CD14-positive monocyte (primary cell): Measurements from ENCODE around the gene SCAF4. TPM values are rescaled to one million over a fixed set of nuclear protein-coding genes. Genes with fewer than 3 reads are reported as not detected.
A peak's percentile ranks its signal among the peaks of the same experiment; 100 is the strongest.

Experiments
- DNase-seq, 3 donors: peaks; one replicate each; pipeline ENCODE4 v3.0.0-alpha.2; 2011 to 2022
- H2AFZ ChIP-seq: 2 replicates; pipeline ENCODE4 v1.6.0; 2012; ENCODE audit warnings: mild to moderate bottlenecking, low read depth, low read length, inconsistent platforms; ENCODE audit not compliant: insufficient read depth, poor library complexity, severe bottlenecking
- H3K27ac ChIP-seq, 2 donors: 1 replicate in 1 of 2; 2 replicates in 1 of 2; pipeline ENCODE4 v1.5.1; 2012 to 2013; ENCODE audit warnings: low read length in 2 of 2, control low read depth in 1 of 2, inconsistent platforms in 1 of 2, low read depth in 1 of 2, mild to moderate bottlenecking in 1 of 2
- H3K27me3 ChIP-seq, 2 donors: one replicate each; pipeline versions ENCODE4 v1.6.0 to v1.6.1; 2011 to 2013; ENCODE audit warnings: low read length in 2 of 2; ENCODE audit not compliant: control insufficient read depth in 2 of 2, insufficient read depth in 2 of 2
- H3K36me3 ChIP-seq, 2 donors: replicated peaks in 1 of 2; 1 replicate in 1 of 2; 2 replicates in 1 of 2; pipeline versions ENCODE4 v1.5.1 to v1.6.1; 2012 to 2013; ENCODE audit warnings: low read length in 2 of 2, control low read depth in 1 of 2, inconsistent platforms in 1 of 2, mild to moderate bottlenecking in 1 of 2; ENCODE audit not compliant: insufficient read depth in 2 of 2, control insufficient read depth in 1 of 2
- H3K4me1 ChIP-seq, 2 donors: 1 replicate in 1 of 2; 2 replicates in 1 of 2; pipeline versions ENCODE4 v1.5.1 to v1.6.1; 2012 to 2013; ENCODE audit warnings: low read length in 2 of 2, control low read depth in 1 of 2, inconsistent platforms in 1 of 2, mild to moderate bottlenecking in 1 of 2, moderate library complexity in 1 of 2; ENCODE audit not compliant: insufficient read depth in 2 of 2, control insufficient read depth in 1 of 2
- H3K4me2 ChIP-seq: replicated peaks from 2 replicates; pipeline ENCODE3; 2012; ENCODE audit warnings: low read length, moderate library complexity, mild to moderate bottlenecking; ENCODE audit not compliant: poor library complexity, severe bottlenecking; ENCODE audit errors: extremely low read depth
- H3K4me3 ChIP-seq, 3 experiments: fragments of 200-600 bp in 1 of 3; sonication (generic) in 1 of 3; replicated peaks in 1 of 3; 1 replicate in 2 of 3; 2 replicates in 1 of 3; pipeline ENCODE4 v1.5.1; 2011 to 2013; ENCODE audit warnings: low read length in 3 of 3, mild to moderate bottlenecking in 3 of 3, control low read depth in 2 of 3, low read depth in 2 of 3, inconsistent platforms in 1 of 3, moderate library complexity in 1 of 3
- H3K79me2 ChIP-seq: 2 replicates; pipeline ENCODE4 v1.6.0; 2012; ENCODE audit warnings: mild to moderate bottlenecking, control low read depth, inconsistent platforms, low read length, moderate library complexity; ENCODE audit not compliant: insufficient read depth
- H3K9ac ChIP-seq: 2 replicates; pipeline ENCODE4 v1.6.0; 2017; ENCODE audit warnings: low read length, mild to moderate bottlenecking; ENCODE audit not compliant: insufficient read depth, poor library complexity, severe bottlenecking
- H3K9me3 ChIP-seq, 2 donors: replicated peaks in 1 of 2; 1 replicate in 1 of 2; 2 replicates in 1 of 2; pipeline versions ENCODE4 v1.5.1 to v1.6.1; 2012 to 2013; ENCODE audit warnings: low read length in 2 of 2, control low read depth in 1 of 2; ENCODE audit not compliant: control insufficient read depth in 1 of 2, insufficient read depth in 1 of 2
- H4K20me1 ChIP-seq: 2 replicates; pipeline ENCODE4 v1.6.0; 2012; ENCODE audit warnings: mild to moderate bottlenecking, low read length, control low read depth, moderate library complexity; ENCODE audit not compliant: insufficient read depth
- H3K27ac Mint-ChIP-seq, 7 donors: one replicate each; pipeline ENCODE4 v1.8.0; 2020; ENCODE audit warnings: mild to moderate bottlenecking in 7 of 7, mixed read lengths in 7 of 7, moderate library complexity in 6 of 7, inconsistent platforms in 2 of 7
- H3K27me3 Mint-ChIP-seq, 3 donors: one replicate each; pipeline ENCODE4 v1.8.0; 2021 to 2022; ENCODE audit warnings: low read depth in 3 of 3, mild to moderate bottlenecking in 3 of 3, mixed read lengths in 3 of 3, moderate library complexity in 3 of 3, inconsistent platforms in 1 of 3
- H3K36me3 Mint-ChIP-seq, 2 donors: one replicate each; pipeline ENCODE4 v1.8.0; 2020; ENCODE audit warnings: mixed read lengths in 2 of 2, inconsistent platforms in 1 of 2, mild to moderate bottlenecking in 1 of 2
- H3K4me1 Mint-ChIP-seq: one replicate; pipeline ENCODE4 v1.8.0; 2020; ENCODE audit warnings: mild to moderate bottlenecking, mixed read lengths
- H3K4me3 Mint-ChIP-seq, 2 donors: one replicate each; pipeline ENCODE4 v1.8.0; 2020; ENCODE audit warnings: mild to moderate bottlenecking in 2 of 2, mixed read lengths in 2 of 2, moderate library complexity in 1 of 2
- H3K9me3 Mint-ChIP-seq, 7 donors: one replicate each; pipeline ENCODE4 v1.8.0; 2020 to 2022; ENCODE audit warnings: mixed read lengths in 7 of 7, mild to moderate bottlenecking in 6 of 7, moderate library complexity in 6 of 7, inconsistent platforms in 2 of 7
- CTCF ChIP-seq: fragments of 200-600 bp; IDR thresholded peaks from one replicate; pipeline ENCODE4 v1.8.0; 2022; ENCODE audit warnings: antibody characterized with exemption, mild to moderate bottlenecking
- WGBS: methylation state at CpG from one replicate; pipeline ENCODE4 v1.1.5; 2013; ENCODE audit warnings: missing lambda C conversion rate; ENCODE audit not compliant: insufficient coverage; 5-methylcytosine and 5-hydroxymethylcytosine counted together
- intact Hi-C, 2 donors: fragments of 100-400 bp; cut with micrococcal nuclease; formaldehyde crosslinking; loops; one replicate each; pipeline versions ENCODE4 v1.15.0 to v1.15.1; 2023
- polyA plus RNA-seq, 3 donors: library from polyadenylated mRNA; depleted of rRNA in 1 of 3; unstranded in 2 of 3; stranded (reverse) in 1 of 3; fragments of 300-500 nt in 2 of 3; fragments of >200 nt in 1 of 3; fragmentation: Illumina TruSeq in 2 of 3; gene quantifications; 1 replicate in 2 of 3; 2 replicates in 1 of 3; pipeline ENCODE4 v1.2.3, GENCODE V29; 2012 to 2021

SCAF4 gene
- polyA plus RNA-seq, 3 donors: 4.6 to 28.7 (median 11.3) TPM

GRCh38 chr21:31713115-31713514 lies 18.8 kb downstream of the SCAF4 start:
- Mint-ChIP-seq H3K27me3 (no peaks in the 10 kb centered on the region), H3K4me3 (no peak overlapping the region), H3K27ac (no peak overlapping the region), H3K36me3 (peaks cover under 1 to 3% of the 10 kb centered on the region in 2 donors), H3K9me3 (no peaks in the 10 kb centered on the region), H3K4me1 (peaks cover 38% of the 10 kb centered on the region)
- Histone ChIP-seq H3K4me2 (no peak overlapping the region), H3K9me3 (no peaks in the 10 kb centered on the region), H3K4me1 (no peaks in the 10 kb centered on the region), H3K27ac (no peak overlapping the region), H3K36me3 (no peaks in the 10 kb centered on the region), H3K9ac (no peak overlapping the region), H4K20me1 (peaks cover 99% of the 10 kb centered on the region), H2AFZ (no peak overlapping the region), H3K79me2 (peaks cover 100% of the 10 kb centered on the region), H3K4me3 (no peak overlapping the region), H3K27me3 (no peaks in the 10 kb centered on the region)
- DNase-seq: no peak
- no CpG with 5 or more reads among the region's 3 CpGs for WGBS
- intact Hi-C loops: no loop called here
- TF ChIP-seq CTCF: no peak

- Histone ChIP-seq H3K27me3 (no peaks in the 10 kb centered on the region), H3K4me1 (no peaks in the 10 kb centered on the region)
Observed at GRCh38 chr21:31711745-31712285, 20.1 kb downstream of the SCAF4 start.

More at GRCh38 chr21:31711745-31712285, 20.1 kb downstream of the SCAF4 start:
- no peak for DNase-seq
- H3K9me3 ChIP-seq: no peaks in the 10 kb centered on the region
- no peak overlapping the region for H3K4me3 ChIP-seq
- Mint-ChIP-seq H3K36me3 (peaks cover 0 to 3% of the 10 kb centered on the region in 2 donors), H3K27ac (peak overlapping the region in 1 of 7 donors; percentile 33), H3K4me3 (no peak overlapping the region), H3K27me3 (no peaks in the 10 kb centered on the region), H3K9me3 (no peaks in the 10 kb centered on the region), H3K4me1 (peaks cover 33% of the 10 kb centered on the region)
- no peak overlapping the region for H3K9ac ChIP-seq
- no peak overlapping the region for H2AFZ ChIP-seq
- intact Hi-C loops: no loop called here
- TF ChIP-seq CTCF: no peak
- H4K20me1 ChIP-seq: peaks cover 100% of the 10 kb centered on the region
- no CpG with 5 or more reads among the region's 1 CpG for WGBS
- peaks cover 100% of the 10 kb centered on the region for H3K79me2 ChIP-seq
- no peak overlapping the region for H3K4me2 ChIP-seq
- no peaks in the 10 kb centered on the region for H3K36me3 ChIP-seq
- H3K27ac ChIP-seq: no peak overlapping the region
